NCI-H2227 treated with DMSO at 0.1 percent for 48 hours (cell line): Measurements from ENCODE around the gene CACFD1.

Experiments used
- DNase-seq: peaks from one replicate; lab custom pipeline; 2025; lab: John Stamatoyannopoulos, UW

Gene CACFD1

GRCh38 chr9:133518200-133518599 lies 58.4 kb downstream of the CACFD1 start:
- no peak for DNase-seq

DNA sequence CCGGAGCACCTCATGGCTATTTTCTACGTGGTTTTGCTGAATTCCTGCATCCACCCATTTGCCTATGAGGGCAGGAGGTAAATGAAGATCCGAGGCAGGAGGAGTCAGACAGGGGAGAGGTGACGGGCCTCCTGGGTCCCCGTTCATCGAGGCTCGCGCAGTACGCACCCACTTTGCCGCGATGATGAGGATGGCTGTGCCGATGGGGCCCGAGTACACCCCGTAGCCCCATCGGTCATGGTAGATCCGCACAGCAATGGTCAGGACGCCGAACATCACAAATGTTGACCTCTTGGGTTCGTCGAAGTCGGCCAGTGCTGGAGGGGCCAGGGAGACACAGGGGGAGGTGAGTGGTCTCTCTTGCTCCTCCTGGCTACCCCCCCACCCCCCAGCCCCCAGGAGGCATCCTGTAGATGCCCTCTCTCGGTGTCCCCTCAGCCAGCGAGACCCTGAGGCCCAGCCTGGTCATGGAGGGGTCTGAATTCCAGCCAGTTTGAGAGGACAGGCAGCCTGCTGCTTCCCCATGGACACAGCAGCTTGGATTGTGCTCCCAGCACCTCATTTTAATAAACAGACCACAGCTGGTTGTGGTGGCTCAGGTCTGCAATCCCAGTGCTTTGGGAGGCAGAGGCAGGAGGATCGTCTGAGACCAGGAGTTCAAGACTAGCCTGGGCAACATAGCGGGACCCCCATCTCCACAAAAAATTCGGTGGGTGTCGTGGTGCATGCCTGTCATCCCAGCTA lies 59.1 kb downstream of the CACFD1 start:
- no peak for DNase-seq

GRCh38 chr9:133519693-133520092 lies 59.9 kb downstream of the CACFD1 start:
- DNase-seq, result no peak

DNA sequence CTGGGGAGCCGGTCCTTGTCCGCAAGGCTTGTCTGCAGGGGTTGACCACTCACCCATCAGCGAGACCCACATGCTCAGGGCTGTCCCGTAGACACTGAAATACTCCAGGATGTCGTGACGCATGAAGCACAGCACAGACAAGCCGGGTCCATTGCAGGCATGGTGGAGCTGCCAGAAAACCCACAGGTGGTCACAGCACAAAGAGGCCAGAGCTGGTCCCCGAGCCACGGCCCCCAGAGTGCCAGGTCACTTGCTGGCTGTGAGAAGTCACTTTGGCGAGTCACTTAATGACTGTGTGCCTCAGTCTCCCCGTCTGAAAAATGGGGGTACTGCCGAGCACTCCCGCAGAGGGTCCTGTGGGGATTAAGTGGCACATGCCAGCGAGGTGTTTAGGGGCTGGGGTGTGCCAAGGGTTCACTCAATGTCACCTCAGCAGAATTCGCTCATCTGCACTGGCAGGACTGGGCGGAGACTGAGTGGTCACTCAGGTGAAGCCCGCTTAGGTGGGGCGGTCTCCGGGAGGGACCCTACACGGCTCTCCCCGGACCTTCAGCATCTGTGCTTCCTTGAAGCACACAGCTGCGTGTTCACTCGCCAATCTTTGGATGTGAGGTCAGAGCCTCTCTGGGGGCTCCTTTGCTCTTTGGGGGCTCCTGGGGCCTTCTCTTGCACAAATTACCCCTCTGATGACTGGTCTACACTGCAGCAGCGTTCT lies 60.5 kb downstream of the CACFD1 start:
- no peak for DNase-seq
